SK-N-SH (cell line): ENCODE measurements around the gene PLP2.
"Not testable (repeated sequence)": the region's sequence is repeated elsewhere in the genome, so short reads cannot be mapped to it uniquely, and the experiment has no call there.

Experiments used
- CHD2 ChIP-seq: fragments of 150-350 bp; IDR thresholded peaks from 2 replicates; pipeline ENCODE4 v1.6.1; 2018; ENCODE audit warnings: low read length; ENCODE audit not compliant: partially characterized antibody
- CTCF ChIP-seq: fragments of 200-600 bp; sonication (generic); IDR thresholded peaks from 2 replicates; pipeline ENCODE4 v1.6.1; 2017; ENCODE audit warnings: antibody characterized with exemption, mild to moderate bottlenecking, moderate library complexity
- EP300 ChIP-seq, 2 experiments: IDR thresholded peaks; 2 replicates each; pipeline versions ENCODE4 v1.4.0 to v1.6.1; 2012; ENCODE audit warnings: borderline replicate concordance in 1 of 2, low read depth in 1 of 2, low read length in 1 of 2
- EZH2phosphoT487 ChIP-seq: fragments of 200-600 bp; sonication (generic); IDR thresholded peaks from 2 replicates; pipeline ENCODE4 v1.6.1; 2017; ENCODE audit warnings: low read depth, mixed run types, mild to moderate bottlenecking, antibody characterized with exemption, moderate library complexity, borderline replicate concordance
- MXI1 ChIP-seq: IDR thresholded peaks from 2 replicates; pipeline ENCODE4 v1.6.1; 2012; ENCODE audit warnings: mild to moderate bottlenecking, low read depth, low read length, improper control_type of control experiment
- SMC3 ChIP-seq: IDR thresholded peaks from 2 replicates; pipeline ENCODE4 v1.6.1; 2012; ENCODE audit warnings: low read depth, low read length, improper control_type of control experiment

- TF ChIP-seq SMC3; CTCF; CHD2; EZH2phosphoT487; MXI1; EP300 (IDR thresholded peaks at IDR 0.05; ENCODE audit: borderline replicate concordance in 1 of 2, low read depth in 1 of 2, low read length in 1 of 2): not testable (repeated sequence)
Measured at GRCh38 chrX:49143154-49143553, 28.5 kb upstream of the PLP2 start.
